ENCODE measurements around the gene UGT1A9.
"Not testable (repeated sequence)": the region's sequence is repeated elsewhere in the genome, so short reads cannot be mapped to it uniquely, and the experiment has no call there.

Gene UGT1A9

DNA sequence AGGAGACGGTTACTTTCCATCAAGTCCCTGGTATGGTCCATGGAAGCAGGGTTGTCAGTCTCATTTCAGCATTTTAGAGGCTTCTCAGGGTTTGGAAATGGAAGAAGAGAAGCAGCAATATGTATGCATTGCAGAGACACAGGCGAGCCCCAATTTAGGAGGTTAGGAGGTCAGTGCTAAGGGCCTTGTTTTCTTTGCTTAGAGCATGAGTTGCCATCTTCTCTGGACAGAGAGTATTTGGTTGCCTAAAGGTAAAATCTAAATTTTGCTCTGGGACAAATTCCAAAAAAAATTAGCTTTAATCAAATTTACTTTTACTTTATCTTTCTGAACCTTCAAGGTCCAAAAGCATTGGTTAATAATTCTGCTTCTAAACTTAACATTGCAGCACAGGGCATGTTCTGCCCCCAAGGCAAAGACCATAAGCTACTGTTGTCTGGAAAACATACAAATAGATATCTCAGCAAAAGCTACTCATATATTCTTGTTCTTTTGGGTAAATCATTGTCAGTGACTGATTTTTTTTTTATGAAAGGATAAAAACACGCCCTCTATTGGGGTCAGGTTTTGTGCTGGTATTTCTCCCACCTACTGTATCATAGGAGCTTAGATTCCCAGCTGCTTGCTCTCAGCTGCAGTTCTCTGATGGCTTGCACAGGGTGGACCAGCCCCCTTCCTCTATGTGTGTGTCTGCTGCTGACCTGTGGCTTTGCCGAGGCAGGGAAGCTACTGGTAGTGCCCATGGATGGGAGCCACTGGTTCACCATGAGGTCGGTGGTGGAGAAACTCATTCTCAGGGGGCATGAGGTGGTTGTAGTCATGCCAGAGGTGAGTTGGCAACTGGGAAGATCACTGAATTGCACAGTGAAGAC lies at the start of gene UGT1A9:
Gene UGT1A9, plus strand, starts transcription at position 609 of the 872 bp plus-strand sequence. Its CDS starts 37 bp downstream, at position 646.
- DNase-seq (ENCODE audit: low spot score): no peak

DNA sequence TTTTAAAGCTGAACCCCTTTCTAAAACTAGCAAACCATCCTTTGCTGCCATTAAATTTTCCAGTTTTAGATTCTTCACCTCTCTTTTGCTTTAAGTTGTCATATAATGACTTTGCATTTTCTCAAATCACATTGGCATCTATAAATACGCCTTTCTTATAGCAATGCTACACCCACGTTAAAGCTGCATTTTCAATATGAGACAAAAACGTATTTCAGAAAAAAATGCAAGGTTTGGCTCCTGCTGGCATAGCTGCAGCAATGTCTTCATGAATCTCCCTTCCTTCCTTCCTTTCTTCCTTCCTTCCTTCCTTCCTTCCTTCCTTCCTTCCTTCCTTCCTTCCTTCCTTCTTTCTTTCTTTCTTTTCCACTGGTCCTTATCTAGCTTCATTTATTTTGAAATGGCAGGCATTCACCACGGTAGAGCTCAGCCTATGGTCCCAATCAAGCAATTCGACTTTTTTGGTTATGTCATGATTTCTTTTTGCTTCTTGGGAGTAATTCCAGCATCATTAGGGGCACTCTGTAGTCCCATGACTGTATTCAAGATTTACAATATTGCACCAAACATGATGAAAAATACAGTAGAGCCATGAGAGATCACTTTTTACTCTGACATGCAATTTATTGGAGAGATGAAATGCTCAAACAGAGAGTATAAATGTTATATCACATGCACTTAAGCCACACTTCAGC lies 44.2 kb upstream of the UGT1A9 start:
- no peak for DNase-seq (ENCODE audit: low spot score)

DNA sequence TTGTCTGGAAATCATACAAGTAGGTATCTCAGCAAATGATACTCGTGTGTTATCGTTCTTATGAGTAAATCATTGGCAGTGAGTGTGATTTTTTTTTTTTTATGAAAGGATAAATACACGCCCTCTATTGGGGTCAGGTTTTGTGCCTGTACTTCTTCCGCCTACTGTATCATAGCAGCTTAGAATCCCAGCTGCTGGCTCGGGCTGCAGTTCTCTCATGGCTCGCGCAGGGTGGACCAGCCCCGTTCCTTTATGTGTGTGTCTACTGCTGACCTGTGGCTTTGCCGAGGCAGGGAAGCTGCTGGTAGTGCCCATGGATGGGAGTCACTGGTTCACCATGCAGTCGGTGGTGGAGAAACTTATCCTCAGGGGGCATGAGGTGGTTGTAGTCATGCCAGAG lies 35.4 kb upstream of the UGT1A9 start, which contains the start of gene UGT1A10:
Gene UGT1A10, plus strand, starts transcription at position 143 of the 400 bp plus-strand sequence. Its CDS starts 75 bp downstream, at position 218.
- not testable (repeated sequence) for DNase-seq (ENCODE audit: low spot score)

DNA sequence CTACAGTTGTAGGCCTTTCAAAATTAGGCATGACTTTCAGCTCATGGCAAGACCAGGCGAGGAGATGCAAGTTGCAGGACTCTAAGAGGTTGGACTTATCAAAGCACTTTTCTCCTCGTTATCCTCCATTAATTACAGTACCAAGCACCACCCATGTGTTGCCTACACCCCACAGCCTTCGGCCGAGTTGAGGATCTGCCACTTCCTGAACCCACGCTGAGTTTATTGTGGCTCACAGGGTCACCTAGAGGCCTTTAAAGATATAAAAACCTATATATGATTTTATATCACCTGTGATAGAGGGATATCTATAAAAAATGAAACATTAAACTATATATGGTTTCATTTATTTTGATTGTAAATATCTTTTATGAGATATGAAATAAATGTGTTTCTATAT lies 32.9 kb upstream of the UGT1A9 start:
- DNase-seq (ENCODE audit: low spot score): no peak

DNA sequence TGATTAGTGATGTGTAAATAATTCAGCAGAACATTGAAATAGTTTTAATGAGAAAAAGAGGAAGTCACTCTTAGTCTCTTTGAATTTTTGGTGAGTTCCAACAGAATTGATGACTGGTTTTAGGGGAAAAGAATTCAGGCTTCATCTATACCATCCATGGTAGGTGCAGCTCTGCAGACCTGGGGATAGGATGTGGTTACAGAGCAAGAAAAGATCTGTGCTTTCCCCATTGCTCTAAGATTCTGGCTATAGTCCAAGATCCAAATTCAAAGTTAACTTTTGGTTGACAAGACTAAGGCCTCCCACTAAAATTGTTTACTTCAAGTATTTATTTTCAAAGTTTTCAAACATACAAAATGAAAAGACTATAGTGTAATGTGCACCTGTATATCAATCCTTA lies 31.8 kb upstream of the UGT1A9 start:
- DNase-seq (ENCODE audit: low spot score): no peak

DNA sequence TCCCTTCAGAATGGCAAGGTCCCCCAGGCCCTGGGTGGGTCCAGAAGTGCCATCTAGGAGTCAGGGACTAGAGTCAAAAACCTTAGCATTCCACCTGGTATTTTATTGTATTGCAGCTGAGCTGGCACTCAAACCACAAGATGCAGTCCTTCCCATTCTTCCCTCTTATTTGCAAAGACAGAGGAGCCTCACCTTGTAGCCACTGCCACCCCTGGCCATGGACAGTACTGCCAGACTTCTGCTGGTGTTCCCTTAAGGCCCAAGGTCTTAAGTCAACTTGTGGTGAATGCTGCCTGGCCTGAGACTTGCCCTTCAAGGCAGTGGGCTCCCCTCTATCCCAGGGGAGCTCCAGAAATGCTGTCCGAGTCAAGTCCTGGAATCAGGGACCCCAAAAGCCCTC lies 28.6 kb upstream of the UGT1A9 start:
- no peak for DNase-seq (ENCODE audit: low spot score)

DNA sequence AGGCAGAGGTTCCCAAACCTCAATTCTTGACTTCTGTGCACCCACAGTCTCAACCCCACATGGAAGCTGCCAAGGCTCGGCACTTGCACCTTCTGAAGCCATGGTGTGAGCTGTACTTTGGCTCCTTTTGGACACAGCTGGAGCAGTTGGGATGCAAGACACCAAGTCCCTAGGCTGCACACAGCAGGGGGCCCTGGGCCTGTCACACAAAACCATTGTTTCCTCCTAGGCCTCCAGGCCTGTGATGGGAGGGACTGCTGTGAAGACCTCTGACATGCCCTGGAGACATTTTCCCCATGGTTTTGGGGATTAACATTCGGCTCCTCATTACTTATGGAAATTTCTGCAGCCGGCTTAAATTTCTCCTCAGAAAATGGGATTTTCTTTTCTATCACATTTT lies 25.7 kb upstream of the UGT1A9 start:
- DNase-seq (ENCODE audit: low spot score): not testable (repeated sequence)

DNA sequence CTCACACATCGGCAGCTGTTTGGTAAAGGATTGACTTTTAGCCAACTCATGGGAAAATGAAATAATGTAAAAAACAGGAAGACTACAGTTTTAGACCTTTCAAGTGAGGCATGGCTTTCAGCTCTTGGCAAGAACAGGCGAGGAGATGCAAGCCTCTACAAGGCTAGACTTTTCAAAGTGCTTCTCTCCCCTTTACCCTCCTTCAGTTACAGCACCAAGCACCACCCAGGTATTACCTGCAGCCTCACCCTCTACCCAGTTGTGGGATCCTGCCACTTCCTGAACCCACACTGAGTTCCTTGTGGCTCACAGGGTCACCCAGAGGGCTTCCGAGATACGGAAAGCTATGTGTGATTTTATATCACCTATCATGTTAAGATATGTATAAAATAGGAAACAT lies 20.7 kb upstream of the UGT1A9 start:
- no peak for DNase-seq (ENCODE audit: low spot score)

DNA sequence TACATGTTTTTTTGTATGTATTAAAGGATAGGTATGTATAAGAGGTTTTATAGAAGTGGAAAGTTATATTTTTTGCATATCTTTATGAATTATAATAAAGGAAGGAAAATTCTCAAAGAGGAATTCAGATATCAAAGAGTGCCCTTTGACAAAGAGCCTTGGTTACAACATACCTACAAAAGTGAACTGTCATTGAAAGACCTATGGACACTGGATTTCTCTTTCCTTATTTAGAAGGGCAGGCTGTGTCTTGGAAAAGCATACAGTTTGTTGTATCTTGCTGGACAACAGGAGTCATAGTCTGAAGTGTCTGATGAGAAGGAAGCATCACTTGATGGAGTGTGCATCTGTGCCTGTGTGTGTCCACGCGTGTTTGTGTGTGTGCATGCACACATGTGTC lies 20.3 kb upstream of the UGT1A9 start:
- DNase-seq (ENCODE audit: low spot score): no peak

DNA sequence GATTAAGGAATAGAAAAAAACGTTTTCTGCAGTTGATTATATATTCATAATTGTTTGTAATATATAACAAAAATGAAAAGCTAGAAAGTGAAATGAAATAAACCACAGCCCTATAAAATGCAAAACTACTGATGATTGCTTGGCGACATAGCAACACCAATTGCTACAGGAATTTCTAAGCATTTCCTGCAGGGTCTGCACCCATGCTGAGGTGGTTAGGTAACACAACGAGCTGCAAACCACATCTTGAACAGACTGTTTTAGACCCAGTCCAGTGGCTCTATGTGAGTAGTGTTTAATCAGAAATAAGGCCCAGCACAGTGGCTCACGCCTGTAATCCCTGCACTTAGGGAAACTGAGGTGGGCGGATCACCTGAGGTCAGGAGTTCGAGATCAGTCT lies 17.2 kb upstream of the UGT1A9 start:
- no peak for DNase-seq (ENCODE audit: low spot score)

DNA sequence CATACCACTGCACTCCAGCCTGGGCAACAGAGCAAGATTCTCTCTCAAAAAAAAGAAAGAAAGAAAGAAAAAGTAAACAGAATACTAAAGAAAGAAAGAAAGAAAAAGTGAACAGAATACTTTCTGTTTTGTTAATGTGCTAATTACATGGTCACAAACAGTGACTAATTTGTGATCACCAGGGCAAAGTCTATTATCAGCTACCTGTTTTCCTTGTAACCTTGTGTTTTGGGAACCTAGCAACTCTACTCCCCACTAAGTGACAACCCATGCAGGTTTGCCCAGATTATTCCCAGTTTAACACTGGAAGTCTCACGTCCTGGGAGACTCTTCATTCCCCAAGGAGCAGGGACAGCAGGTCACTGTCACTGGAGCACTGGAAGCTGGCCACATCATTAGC lies 16.7 kb upstream of the UGT1A9 start:
- no peak for DNase-seq (ENCODE audit: low spot score)

DNA sequence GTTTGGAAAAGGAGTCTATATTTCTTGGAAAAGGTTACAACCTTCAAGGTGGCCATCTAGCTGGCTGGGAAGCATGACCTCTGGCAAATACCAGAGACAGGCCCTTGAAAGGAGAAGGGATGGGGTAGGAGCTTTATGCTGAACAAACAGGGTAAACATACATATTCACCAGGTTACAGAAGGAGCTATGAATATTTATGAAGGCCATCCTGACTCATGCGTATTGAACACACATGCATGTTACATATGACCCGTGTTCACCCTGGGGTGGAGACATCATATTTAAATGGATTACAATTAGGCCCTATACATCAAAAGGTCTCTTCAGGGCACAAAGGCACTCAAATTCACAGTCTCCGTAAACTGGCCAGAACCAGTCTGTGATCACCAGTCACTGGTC lies 15.8 kb upstream of the UGT1A9 start:
- DNase-seq (ENCODE audit: low spot score): not testable (repeated sequence)

DNA sequence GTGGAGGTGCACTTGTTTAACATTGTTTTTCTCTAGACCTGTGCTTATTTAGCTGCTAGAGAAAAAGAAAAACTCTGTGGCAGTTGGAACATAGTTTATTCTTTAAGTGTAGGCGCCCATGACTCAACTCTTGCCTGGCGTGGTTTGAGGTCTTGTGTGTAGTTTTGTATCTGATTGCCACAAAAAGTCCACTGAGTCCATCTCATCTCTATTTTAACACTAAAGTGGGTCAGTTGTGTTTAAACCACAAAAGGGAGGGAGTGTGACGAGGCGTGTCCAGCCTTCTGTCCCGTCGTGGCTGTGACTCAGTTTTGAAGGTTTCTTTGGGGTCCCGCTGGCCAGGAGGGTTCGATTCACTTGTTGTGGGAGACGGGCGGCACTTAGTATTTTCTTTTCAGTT lies 15.3 kb upstream of the UGT1A9 start:
- no peak for DNase-seq (ENCODE audit: low spot score)

DNA sequence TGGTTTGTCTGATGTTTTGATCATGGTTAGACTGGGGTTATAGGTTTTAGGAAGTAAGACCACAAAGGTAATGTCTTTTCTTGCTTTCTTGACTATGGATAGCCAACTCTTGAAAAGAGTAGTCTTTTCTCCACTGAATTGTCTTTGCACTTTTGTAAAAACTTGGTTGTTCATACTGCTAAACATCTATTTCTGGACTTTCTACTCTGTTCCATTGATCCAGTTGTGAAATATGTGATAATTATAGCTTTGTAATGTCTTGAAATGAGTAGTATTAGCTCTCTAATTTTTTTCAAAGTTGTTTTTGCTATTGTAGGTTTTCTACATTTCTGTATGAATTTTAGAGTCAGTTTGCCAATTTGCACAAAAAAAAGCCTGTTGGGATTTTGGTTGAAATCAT lies 13.1 kb upstream of the UGT1A9 start:
- DNase-seq (ENCODE audit: low spot score): no peak

DNA sequence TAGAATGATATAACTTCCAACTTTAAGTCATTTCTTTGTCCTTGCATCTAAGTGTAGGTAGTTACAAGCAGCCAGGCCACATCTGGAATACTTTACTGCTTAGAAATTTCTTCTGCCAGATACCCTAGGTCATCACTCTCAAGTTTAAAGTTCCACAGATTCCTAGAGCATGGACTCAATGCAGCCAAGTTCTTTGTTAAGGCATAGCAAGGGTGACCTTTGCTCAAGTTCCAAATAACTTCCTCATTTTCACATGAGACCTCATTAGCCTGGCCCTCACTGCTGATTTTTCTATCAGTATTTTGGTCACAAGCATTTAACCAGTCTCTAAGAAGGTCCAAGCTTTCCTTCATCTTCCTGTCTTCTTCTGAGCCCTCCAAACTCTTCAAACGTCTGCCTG lies 7.8 kb upstream of the UGT1A9 start:
- no peak for DNase-seq (ENCODE audit: low spot score)

DNA sequence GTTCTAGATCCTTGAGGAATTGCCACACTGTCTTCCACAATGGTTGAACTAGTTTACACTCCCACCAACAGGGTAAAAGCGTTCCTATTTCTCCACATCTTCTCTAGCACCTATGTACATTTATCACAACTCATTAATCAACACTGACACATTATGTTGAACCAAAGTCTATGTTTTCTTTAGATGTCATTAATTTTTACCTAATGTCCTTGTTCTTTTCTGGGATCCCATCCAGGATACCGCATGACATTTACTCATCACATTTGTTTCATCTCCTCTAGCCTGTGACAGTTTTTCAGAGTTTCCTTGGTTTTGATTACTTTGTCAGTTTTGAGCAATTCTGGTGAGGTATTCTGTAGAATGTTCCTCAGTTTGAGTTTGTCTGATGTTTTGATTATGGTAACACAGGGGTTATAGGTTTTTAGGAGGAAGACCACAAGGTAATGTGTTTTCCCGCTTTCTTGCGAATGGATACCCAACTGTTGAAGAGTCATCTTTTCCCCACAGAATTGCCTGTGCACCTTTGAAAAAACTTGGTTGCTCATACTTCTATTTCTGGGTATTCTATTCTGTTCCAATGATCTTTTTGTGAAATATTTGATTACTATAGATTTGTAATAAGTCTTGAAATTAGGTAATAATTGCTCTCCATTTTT lies 3.0 kb upstream of the UGT1A9 start:
- no peak for DNase-seq (ENCODE audit: low spot score)

DNA sequence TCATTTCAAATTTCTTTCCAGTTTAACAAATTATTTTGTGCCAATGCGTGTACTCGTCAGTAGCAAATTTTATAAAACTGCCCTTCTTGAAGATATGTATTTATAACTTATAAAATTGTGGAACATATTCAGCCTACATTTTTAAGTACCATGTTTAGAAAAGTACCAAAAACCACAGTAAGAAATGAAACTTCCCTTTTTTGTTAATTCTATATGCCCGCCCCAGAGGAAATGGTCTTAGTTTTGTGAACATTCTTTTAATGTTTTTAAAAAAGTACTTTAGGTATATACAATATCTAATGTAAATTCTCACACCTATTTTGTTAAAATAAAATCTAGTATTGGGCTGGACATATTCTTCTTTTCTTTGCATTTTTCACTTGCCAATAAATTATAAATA lies 1.2 kb downstream of the UGT1A9 start:
- no peak for DNase-seq (ENCODE audit: low spot score)

DNA sequence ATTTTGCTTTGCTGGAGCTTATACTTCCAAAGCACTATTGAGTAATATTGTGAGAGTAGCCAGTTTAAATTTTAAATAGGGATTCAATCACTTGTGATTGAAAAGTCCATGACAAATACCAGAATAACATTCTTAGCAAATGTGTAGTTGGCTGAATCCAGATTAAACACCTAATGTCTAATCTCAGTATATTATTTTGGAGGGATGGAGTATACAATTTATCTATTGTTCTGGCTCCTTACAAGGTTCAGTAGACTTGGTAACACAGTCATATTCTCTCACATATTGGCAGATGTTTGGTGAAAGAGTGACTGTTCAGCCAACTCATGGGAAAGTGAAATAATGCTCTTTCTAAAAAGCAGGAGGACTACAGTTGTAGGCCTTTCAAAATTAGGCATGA lies 2.2 kb downstream of the UGT1A9 start:
- no peak for DNase-seq (ENCODE audit: low spot score)

DNA sequence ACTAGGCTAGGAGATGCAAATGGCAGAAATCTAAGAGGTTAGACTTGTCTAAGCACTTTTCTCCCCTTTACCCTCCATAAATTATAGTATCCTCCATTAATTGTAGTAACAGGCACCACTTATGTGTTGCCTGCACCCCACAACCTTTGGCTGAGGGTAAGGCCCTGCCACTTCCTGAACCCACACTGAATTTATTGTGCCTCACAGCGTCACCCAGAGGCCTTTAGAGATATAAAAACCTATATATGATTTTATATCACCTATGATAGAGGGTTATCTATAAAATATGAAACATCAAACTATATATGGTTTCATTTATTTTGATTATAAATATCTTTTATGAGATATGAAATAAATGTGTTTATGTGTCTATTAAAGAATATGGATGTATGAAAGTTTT lies 2.6 kb downstream of the UGT1A9 start:
- no peak for DNase-seq (ENCODE audit: low spot score)

DNA sequence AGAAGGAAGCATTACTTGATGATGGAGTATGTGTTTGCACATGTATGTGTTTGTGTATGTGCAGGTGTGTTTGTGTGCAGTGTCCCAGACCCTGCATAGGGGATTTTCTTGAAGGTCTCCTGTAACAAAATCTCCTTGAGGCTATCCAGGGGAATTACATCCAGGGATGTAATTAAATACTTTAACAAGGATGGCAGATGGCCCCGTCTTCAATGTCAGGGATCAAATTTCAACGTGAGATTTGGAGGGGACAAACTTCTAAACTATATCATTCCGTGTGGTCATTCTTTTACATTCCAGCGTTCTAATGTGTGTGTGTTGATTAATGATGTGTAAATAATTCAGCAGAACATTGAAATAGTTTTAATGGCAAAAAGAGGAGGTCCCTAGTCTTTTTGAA lies 3.3 kb downstream of the UGT1A9 start:
- DNase-seq (ENCODE audit: low spot score): no peak

DNA sequence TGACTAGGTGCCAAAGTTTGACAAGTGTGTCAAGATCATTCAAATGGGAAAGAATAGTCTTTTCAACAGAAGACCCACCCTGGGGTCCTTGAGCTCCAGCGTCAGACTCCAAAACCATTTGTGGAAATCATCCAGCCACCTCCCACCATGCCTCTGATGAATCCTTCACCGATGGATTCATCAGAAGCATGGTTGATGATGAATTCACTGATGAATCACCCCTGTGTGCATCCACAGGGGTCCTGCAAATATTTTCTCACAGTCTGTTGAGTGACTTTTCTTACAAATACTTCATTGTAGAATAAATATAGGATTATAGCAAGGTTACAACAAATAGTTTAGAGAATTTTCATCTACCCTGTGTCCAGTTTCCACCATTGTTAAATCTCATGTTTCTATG lies 4.3 kb downstream of the UGT1A9 start:
- DNase-seq (ENCODE audit: low spot score): no peak

DNA sequence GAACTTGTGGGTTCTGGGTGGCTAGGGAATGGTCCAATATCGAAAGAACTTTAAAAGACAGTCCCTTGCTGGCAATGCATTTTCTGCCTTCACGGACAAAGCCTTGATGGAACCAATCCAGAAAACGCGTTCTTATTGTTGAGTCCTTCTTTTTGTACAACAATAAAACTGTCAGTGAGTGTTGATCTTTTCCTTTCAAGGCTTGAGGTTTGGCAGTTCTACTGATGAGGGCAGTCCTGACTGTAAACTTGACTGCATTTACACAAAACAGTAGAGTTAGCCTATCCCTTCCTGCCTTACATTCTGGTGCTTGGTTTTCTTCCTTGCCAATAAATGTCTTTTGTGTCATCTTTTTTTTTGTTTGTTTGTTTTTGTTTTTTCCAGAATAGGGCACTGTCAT lies 7.5 kb downstream of the UGT1A9 start:
- DNase-seq (ENCODE audit: low spot score): no peak

Measured in hematopoietic multipotent progenitor cell treated with erythropoietin and hydrocortisone succinate and interleukin-3 and kit ligand, for 17 days (in vitro differentiated cells).